HEK293 (cell line): Measurements from ENCODE around the gene VEGFA.

Source experiments
- CTCF ChIP-seq: fragments of 450-650 bp; formaldehyde crosslinking; IDR thresholded peaks from 2 replicates; pipeline ENCODE4 v1.5.1; 2016; ENCODE audit warnings: missing biosample characterization, missing genetic modification characterization
- PRDM10 ChIP-seq: fragments of 450-650 bp; formaldehyde crosslinking; IDR thresholded peaks from 2 replicates; pipeline ENCODE4 v1.5.1; 2016; ENCODE audit warnings: missing biosample characterization, missing genetic modification characterization
- ZBTB44 ChIP-seq: fragments of 450-650 bp; IDR thresholded peaks from 2 replicates; pipeline ENCODE4 v1.5.1; 2018; ENCODE audit warnings: missing biosample characterization, mild to moderate bottlenecking, missing genetic modification characterization
- ZEB2 ChIP-seq: fragments of 450-650 bp; formaldehyde crosslinking; IDR thresholded peaks from 2 replicates; pipeline ENCODE4 v1.5.1; 2016; ENCODE audit warnings: missing biosample characterization, missing genetic modification characterization
- ZNF423 ChIP-seq: fragments of 450-650 bp; formaldehyde crosslinking; IDR thresholded peaks from 2 replicates; pipeline ENCODE4 v1.5.1; 2016; ENCODE audit warnings: missing biosample characterization, missing genetic modification characterization
- ZNF501 ChIP-seq: fragments of 450-650 bp; formaldehyde crosslinking; IDR thresholded peaks from 2 replicates; pipeline ENCODE4 v1.5.1; 2016; ENCODE audit warnings: missing biosample characterization, missing genetic modification characterization
- ZNF548 ChIP-seq: fragments of 450-650 bp; formaldehyde crosslinking; IDR thresholded peaks from 2 replicates; pipeline ENCODE4 v1.5.1; 2016; ENCODE audit warnings: missing biosample characterization, missing genetic modification characterization
- ZNF654 ChIP-seq: fragments of 450-650 bp; formaldehyde crosslinking; IDR thresholded peaks from 2 replicates; pipeline ENCODE4 v1.5.1; 2016; ENCODE audit warnings: low read depth, missing biosample characterization, missing genetic modification characterization

GRCh38 chr6:43793875-43794242 is 23.8 kb downstream of the VEGFA start:
- no peak for TF ChIP-seq ZNF548 (tag by site-specific recombination)
- TF ChIP-seq ZNF423: no peak
- no peak for TF ChIP-seq CTCF (tag by site-specific recombination)
- no peak for TF ChIP-seq ZBTB44
- no peak for TF ChIP-seq ZEB2 (tag by site-specific recombination)
- no peak for TF ChIP-seq ZNF501 (tag by site-specific recombination)
- no peak for TF ChIP-seq PRDM10
- TF ChIP-seq ZNF654 (tag by site-specific recombination): no peak
